HepG2 (cell line): ENCODE data around the gene NYAP1. TPM values are rescaled to one million over a fixed set of nuclear protein-coding genes. Genes with fewer than 3 reads are reported as not detected.

Experiments used
- ATAC-seq: fragments of 200-7000 bp; cut with Tn5 transposase; 3 replicates; pipeline ENCODE4 v1.9.1; 2020; ENCODE audit warnings: mild to moderate bottlenecking, moderate library complexity
- BruUV-seq: library from RNA; stranded (reverse); fragments of 400-500 nt; replicated peaks from 2 replicates; lab custom pipeline; 2021; lab: Mats Ljungman, UMichigan
- CTCF ChIA-PET: fragments of 300-600 bp; formaldehyde crosslinking; extraction: SDS; loops from one replicate; lab custom pipeline; 2021; ENCODE audit warnings: low total read pairs, inconsistent platforms, low intra/inter-chr PET ratio; lab: Yijun Ruan, JAX
- POLR2A ChIA-PET: fragments of 350-600 bp; sonication (Branson Sonifier 250); formaldehyde crosslinking; loops from one replicate; lab custom pipeline; 2020; ENCODE audit warnings: antibody characterized with exemption, inconsistent platforms; lab: Yijun Ruan, JAX
- DNase-seq: peaks from one replicate; pipeline ENCODE4 v3.0.0-alpha.2; 2015; ENCODE audit warnings: low spot score
- FAIRE-seq: peaks from 3 replicates; lab custom pipeline; 2011; peaks lifted over from hg19 to GRCh38; lab: Jason Lieb, UNC
- H2AFZ ChIP-seq: one replicate; pipeline ENCODE4 v1.6.1; 2011; ENCODE audit warnings: low read length, inconsistent platforms
- H3K27ac ChIP-seq: fragments of 300-600 bp; 3 replicates; pipeline ENCODE4 v1.8.0; 2011; ENCODE audit warnings: mixed run types, mild to moderate bottlenecking, mixed read lengths, low read length, inconsistent platforms; ENCODE audit not compliant: insufficient read depth; ENCODE audit errors: extremely low read length
- H3K27me3 ChIP-seq, 2 experiments: fragments of 200-600 bp in 1 of 2; 2 replicates in 1 of 2; 3 replicates in 1 of 2; pipeline versions ENCODE4 v1.6.0 to v1.8.0; 2011; ENCODE audit warnings: low read length in 2 of 2, mild to moderate bottlenecking in 2 of 2, moderate library complexity in 2 of 2, inconsistent platforms in 1 of 2; ENCODE audit not compliant: insufficient read depth in 2 of 2, control insufficient read depth in 1 of 2
- H3K36me3 ChIP-seq, 2 experiments: fragments of 200-600 bp in 1 of 2; replicated peaks in 1 of 2; 2 replicates in 1 of 2; 3 replicates in 1 of 2; pipeline versions ENCODE4 v1.5.1 to v1.8.0; 2011; ENCODE audit warnings: low read length in 2 of 2, inconsistent platforms in 1 of 2; ENCODE audit not compliant: insufficient read depth in 2 of 2, control insufficient read depth in 1 of 2
- H3K4me1 ChIP-seq: 2 replicates; pipeline ENCODE4 v1.5.1; 2012; ENCODE audit warnings: low read length, inconsistent platforms; ENCODE audit not compliant: insufficient read depth
- H3K4me2 ChIP-seq: 2 replicates; pipeline ENCODE4 v1.6.0; 2011; ENCODE audit warnings: low read depth, low read length, inconsistent platforms
- H3K4me3 ChIP-seq, 3 experiments: fragments of 200-600 bp in 1 of 3; sonication (generic), shearing (Covaris generic) in 1 of 3; replicated peaks in 1 of 3; 2 replicates each; pipeline ENCODE4 v1.5.1; 2011 to 2016; ENCODE audit warnings: low read length in 3 of 3, inconsistent platforms in 2 of 3, low read depth in 2 of 3, mild to moderate bottlenecking in 2 of 3, control low read depth in 1 of 3, mixed read lengths in 1 of 3; ENCODE audit not compliant: insufficient read depth in 1 of 3
- H3K79me2 ChIP-seq: one replicate; pipeline ENCODE4 v1.6.1; 2011; ENCODE audit warnings: low read length, inconsistent platforms; ENCODE audit not compliant: insufficient read depth
- H3K9ac ChIP-seq: 2 replicates; pipeline ENCODE4 v1.6.0; 2011; ENCODE audit warnings: mild to moderate bottlenecking, low read depth, low read length, inconsistent platforms; ENCODE audit not compliant: insufficient read depth
- H3K9me3 ChIP-seq: 2 replicates; pipeline ENCODE4 v1.5.1; 2012; ENCODE audit warnings: mild to moderate bottlenecking, low read length
- H4K20me1 ChIP-seq: 2 replicates; pipeline ENCODE4 v1.6.0; 2011; ENCODE audit warnings: inconsistent platforms, mild to moderate bottlenecking, low read length, moderate library complexity; ENCODE audit not compliant: insufficient read depth
- ARID3A ChIP-seq: IDR thresholded peaks from 2 replicates; pipeline ENCODE4 v1.6.1; 2012; ENCODE audit warnings: low read depth, low read length, improper control_type of control experiment
- BHLHE40 ChIP-seq: IDR thresholded peaks from 2 replicates; pipeline ENCODE4 v1.6.1; 2011; ENCODE audit warnings: low read length, improper control_type of control experiment
- BRD4 ChIP-seq: sonication (generic); formaldehyde crosslinking; IDR thresholded peaks from 2 replicates; pipeline ENCODE4 v1.4.0; 2020; ENCODE audit warnings: missing genetic modification reagents
- E2F2 ChIP-seq: sonication (generic); formaldehyde crosslinking; IDR thresholded peaks from 2 replicates; pipeline ENCODE4 v1.4.0; 2020; ENCODE audit warnings: missing genetic modification reagents, borderline replicate concordance
- GABPB1 ChIP-seq: IDR thresholded peaks from 2 replicates; pipeline ENCODE4 v1.6.1; 2016; ENCODE audit warnings: mild to moderate bottlenecking, missing genetic modification reagents, moderate library complexity, missing compliant biosample characterization
- IRF1 ChIP-seq: sonication (generic); formaldehyde crosslinking; IDR thresholded peaks from 2 replicates; pipeline ENCODE4 v1.4.0; 2020; ENCODE audit warnings: low read depth, mild to moderate bottlenecking, missing genetic modification reagents
- KAT8 ChIP-seq: IDR thresholded peaks from 2 replicates; pipeline ENCODE4 v1.6.1; 2016; ENCODE audit warnings: missing genetic modification reagents, missing compliant biosample characterization
- KDM1A ChIP-seq: IDR thresholded peaks from 2 replicates; pipeline ENCODE4 v1.6.1; 2016; ENCODE audit warnings: missing compliant biosample characterization
- MIER2 ChIP-seq: IDR thresholded peaks from 2 replicates; pipeline ENCODE4 v1.6.1; 2016; ENCODE audit warnings: missing biosample characterization, missing genetic modification reagents
- NFYC ChIP-seq: IDR thresholded peaks from 2 replicates; pipeline ENCODE4 v1.6.1; 2016; ENCODE audit warnings: missing genetic modification reagents, missing compliant biosample characterization
- NR2F6 ChIP-seq, 2 experiments: IDR thresholded peaks; 2 replicates each; pipeline ENCODE4 v1.6.1; 2016; ENCODE audit warnings: antibody characterized with exemption in 1 of 2, mild to moderate bottlenecking in 1 of 2
- PHF5A ChIP-seq: IDR thresholded peaks from one replicate; pipeline ENCODE4 v1.6.1; 2018; ENCODE audit warnings: low read depth, missing genetic modification reagents; ENCODE audit not compliant: unreplicated experiment
- PRDM10 ChIP-seq: sonication (generic); formaldehyde crosslinking; IDR thresholded peaks from 2 replicates; pipeline ENCODE4 v1.4.0; 2020; ENCODE audit warnings: low read depth, missing genetic modification reagents
- SALL2 ChIP-seq: sonication (generic); formaldehyde crosslinking; IDR thresholded peaks from 2 replicates; pipeline ENCODE4 v1.8.1; 2023; ENCODE audit warnings: mild to moderate bottlenecking, missing genetic modification reagents, inconsistent platforms
- ZFY ChIP-seq: sonication (generic); formaldehyde crosslinking; IDR thresholded peaks from 2 replicates; pipeline ENCODE4 v1.4.0; 2020; ENCODE audit warnings: missing genetic modification reagents
- ZKSCAN1 ChIP-seq: fragments of 150-350 bp; IDR thresholded peaks from 2 replicates; pipeline ENCODE4 v1.6.1; 2014; ENCODE audit warnings: low read length
- ZNF205 ChIP-seq: IDR thresholded peaks from 2 replicates; pipeline ENCODE4 v1.6.1; 2018; ENCODE audit warnings: missing biosample characterization, missing genetic modification reagents
- ZNF598 ChIP-seq: sonication (generic); formaldehyde crosslinking; IDR thresholded peaks from 2 replicates; pipeline ENCODE4 v1.5.1; 2020; ENCODE audit warnings: mild to moderate bottlenecking, missing genetic modification reagents, borderline replicate concordance
- WGBS: methylation state at CpG from one replicate; pipeline ENCODE4 v1.1.6; 2017; ENCODE audit warnings: low lambda C conversion rate; 5-methylcytosine and 5-hydroxymethylcytosine counted together
- in situ Hi-C: cut with HindIII; loops from 2 replicates; pipeline ENCODE4 v1.10.0; 2017; ENCODE audit warnings: low pct_unique_long_range_greater_than_20kb; ENCODE audit not compliant: extremely low pct_ligation_motif_present
- intact Hi-C: fragments of 100-400 bp; cut with micrococcal nuclease; formaldehyde crosslinking; loops from one replicate; pipeline ENCODE4 v1.10.0; 2022; ENCODE audit not compliant: unreplicated experiment
- polyA plus RNA-seq, 8 experiments: library from polyadenylated mRNA; depleted of rRNA in 3 of 8; stranded (reverse) in 7 of 8; unstranded in 1 of 8; fragments of >200 nt; fragmentation: Illumina TruSeq in 4 of 8; extraction: Trizol in 4 of 8; gene quantifications; 2 replicates each; pipeline versions ENCODE4 v1.2.1 to v1.2.3, GENCODE V29; 2011 to 2016; ENCODE audit warnings: low read depth in 4 of 8, missing spikeins in 1 of 8, mixed read lengths in 1 of 8; ENCODE audit not compliant: insufficient read depth in 1 of 8
- total RNA-seq, 5 experiments: library from RNA; depleted of rRNA; stranded (reverse); fragments of >200 nt; fragmentation: Illumina TruSeq; extraction: Trizol; gene quantifications; 2 replicates each; pipeline ENCODE4 v1.2.3, GENCODE V29; 2016; ENCODE audit warnings: low read depth in 1 of 5

The NYAP1 gene
- total and polyA plus RNA-seq, 2 of the 13 experiments (the other 11 are each of a cell fraction or from before 2014, with no cell fraction given), result 0.15 to 0.46 TPM

- no peak overlapping the region for H3K4me3 ChIP-seq
- DNase-seq (no peak), ATAC-seq (no peak), FAIRE-seq (no peak)
- H3K9ac ChIP-seq, result no peak overlapping the region
- no peak overlapping the region for H3K4me2 ChIP-seq
- no peaks in the 10 kb centered on the region for H3K9me3 ChIP-seq
- POLR2A ChIA-PET, result no interaction called here
- intact Hi-C loops, result no loop called here
- H3K27ac ChIP-seq, result no peak overlapping the region
- WGBS, result 51% methylated on average over 13 of the region's 30 CpGs
- in situ Hi-C loops, result loop anchor here (5.0 kb wide), 1 partner anchor 80 kb away; no protein-coding TSS in a partner anchor
- no peak overlapping the region for H2AFZ ChIP-seq
- no TSS peak for BruUV-seq
- H3K36me3 ChIP-seq, result no peaks in the 10 kb centered on the region
- no peaks in the 10 kb centered on the region for H4K20me1 ChIP-seq
- CTCF ChIA-PET, result no interaction called here
- H3K27me3 ChIP-seq, result peaks cover 3 to 44% of the 10 kb centered on the region in 2 experiments
- H3K79me2 ChIP-seq, result no peaks in the 10 kb centered on the region
- peaks cover 64% of the 10 kb centered on the region for H3K4me1 ChIP-seq
- TF ChIP-seq NR2F6 (IDR thresholded peaks at IDR 0.05) (no peak), NR2F6 (CRISPR knock-in tag; IDR thresholded peaks at IDR 0.05) (no peak), ZNF598 (CRISPR knock-in tag) (no peak), SALL2 (CRISPR knock-in tag) (no peak), BRD4 (CRISPR knock-in tag) (no peak), NFYC (CRISPR knock-in tag) (no peak), ARID3A (no peak), ZNF205 (CRISPR knock-in tag) (no peak), KDM1A (CRISPR knock-in tag) (no peak), MIER2 (CRISPR knock-in tag) (no peak), PRDM10 (CRISPR knock-in tag) (peak; percentile 97), E2F2 (CRISPR knock-in tag) (no peak), GABPB1 (CRISPR knock-in tag) (peak; percentile 16; the same call in 1 of the 2 replicates), ZFY (CRISPR knock-in tag) (no peak), IRF1 (CRISPR knock-in tag) (no peak), BHLHE40 (peak; percentile 69; the same call in 1 of the 2 replicates), KAT8 (CRISPR knock-in tag) (no peak), PHF5A (no peak), ZKSCAN1 (no peak)
Observed at GRCh38 chr7:100486753-100487446, 3.2 kb downstream of the NYAP1 start.
